HL-60 (cell line): Measurements from ENCODE around the gene ZBTB43.

Experiments
- CTCF ChIP-seq: IDR thresholded peaks from one replicate; pipeline ENCODE4 v1.5.1; 2011; ENCODE audit warnings: low read length, control low read depth, inconsistent platforms; ENCODE audit not compliant: insufficient read depth
- POLR2AphosphoS5 ChIP-seq: IDR thresholded peaks from 2 replicates; pipeline ENCODE4 v1.6.1; 2012; ENCODE audit warnings: low read depth

- TF ChIP-seq CTCF (no peak), POLR2AphosphoS5 (no peak)
Measured at GRCh38 chr9:126832440-126832839, 27.6 kb downstream of the ZBTB43 start.
